Adrenal gland (tissue), 5 donors: Measurements from ENCODE around the gene ALDH3B2.

Experiments used
- CTCF ChIP-seq, 6 experiments: fragments of 450-650 bp in 4 of 6; fragments of 200-600 bp in 2 of 6; sonication (generic) in 1 of 6; IDR thresholded peaks; 1 replicate in 5 of 6; 2 replicates in 1 of 6; pipeline versions ENCODE4 v1.5.1 to v1.8.0; 2016 to 2021; ENCODE audit warnings: antibody characterized with exemption in 6 of 6, mild to moderate bottlenecking in 2 of 6, moderate library complexity in 1 of 6
- POLR2A ChIP-seq, 2 donors: fragments of 450-650 bp; IDR thresholded peaks; one replicate each; pipeline ENCODE4 v1.6.1; 2017; ENCODE audit warnings: antibody characterized with exemption in 2 of 2, mild to moderate bottlenecking in 2 of 2, moderate library complexity in 1 of 2
- donor health status: DM: no; HTN: no; CAD: no.

- no peak for TF ChIP-seq CTCF (IDR thresholded peaks at IDR 0.05)
- TF ChIP-seq POLR2A (IDR thresholded peaks at IDR 0.05): no peak
These were observed 61.7 kb downstream of the ALDH3B2 start for GRCh38 chr11:67612751-67613150.
